Head of caudate nucleus (tissue), 42 donors: ENCODE data around the gene TRAF3.
"Not testable (repeated sequence)": the region's sequence is repeated elsewhere in the genome, so short reads cannot be mapped to it uniquely, and the experiment has no call there.

Source experiments
- DNase-seq, 42 donors: peaks; one replicate each; pipeline versions ENCODE4 v3.0.0 to v3.0.0-alpha.2; 2020 to 2021; ENCODE audit warnings: mixed read lengths in 7 of 42
- intact Hi-C: fragments of 100-400 bp; cut with DNase I; formaldehyde crosslinking; loops from one replicate; pipeline ENCODE4 v1.15.0; 2022

The TRAF3 gene

DNA sequence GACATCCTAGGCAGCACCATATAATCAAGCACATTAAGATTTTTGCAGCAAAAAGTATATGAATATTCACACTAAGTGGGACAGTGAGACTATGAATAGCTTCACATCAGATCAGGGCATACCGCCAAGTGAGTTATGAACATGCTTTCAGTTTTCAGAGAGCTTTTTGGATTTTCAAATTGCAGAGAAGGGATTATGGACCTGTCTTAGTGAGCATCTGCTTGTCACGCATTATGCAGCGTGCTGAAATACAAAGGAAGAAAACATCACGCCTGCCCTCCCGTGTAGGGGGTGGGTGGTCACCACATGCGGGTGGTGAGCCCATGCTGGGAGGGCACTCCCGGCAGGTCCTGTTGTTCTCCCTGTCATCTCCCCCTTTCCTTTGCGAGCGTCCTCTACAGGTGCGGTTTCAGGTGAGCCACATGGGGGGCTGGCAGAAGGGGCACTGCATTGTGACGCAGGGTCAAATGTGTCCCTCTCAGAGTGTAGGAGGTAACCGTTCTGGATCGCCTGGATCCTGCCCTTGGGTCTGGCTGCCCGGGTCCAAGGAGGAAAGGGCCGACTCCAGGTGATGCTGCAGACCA, 42.6 kb downstream of the TRAF3 start:
- DNase-seq, result no peak

DNA sequence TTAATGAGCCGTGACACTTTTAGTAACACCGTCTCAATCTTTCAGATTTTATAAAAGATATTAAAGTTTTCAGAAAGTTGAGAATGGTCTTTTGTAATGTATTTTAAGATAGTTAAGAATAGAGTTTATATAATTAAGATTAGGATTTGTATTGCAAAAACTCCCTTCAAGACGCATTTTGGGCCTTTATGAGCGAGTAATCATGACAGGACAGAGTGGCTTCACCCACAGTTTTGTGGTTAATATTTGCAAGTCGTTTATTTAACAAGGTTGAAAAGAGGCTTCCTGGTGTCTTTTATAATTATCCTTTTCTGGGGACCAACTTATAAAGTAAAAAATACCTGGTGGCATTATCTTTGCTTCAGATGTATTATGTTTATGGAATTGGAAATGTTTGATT, 44.0 kb downstream of the TRAF3 start:
- no peak for DNase-seq

More for the DNA sequence above, 42.6 kb downstream of the TRAF3 start:
- intact Hi-C loops, result no loop called here

DNA sequence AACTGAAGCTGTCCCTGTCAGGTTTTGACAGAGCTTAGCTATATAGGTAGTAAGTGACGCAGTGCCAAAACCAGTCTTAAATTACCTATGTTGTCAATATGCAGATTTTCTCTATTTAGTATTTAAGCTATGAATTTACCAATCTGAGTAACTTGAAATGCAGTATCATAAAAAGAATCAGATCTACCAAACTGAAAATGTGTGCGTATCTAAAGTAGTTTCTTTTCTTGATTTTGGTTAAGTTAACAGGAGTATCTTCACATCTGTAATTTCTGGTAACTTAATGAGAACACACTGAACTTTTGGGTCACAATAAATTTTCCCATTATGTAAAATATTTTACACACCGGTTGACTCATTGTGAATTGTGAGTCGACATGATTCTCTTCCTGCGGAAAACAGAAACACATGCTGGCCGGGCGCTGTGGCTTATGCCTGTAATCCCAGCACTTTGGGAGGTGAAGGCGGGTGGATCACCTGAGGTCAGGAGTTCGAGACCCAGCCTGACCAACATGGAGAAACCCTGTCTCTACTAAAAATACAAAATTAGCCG, 45.1 kb downstream of the TRAF3 start:
- intact Hi-C loops, result no loop called here
- no peak for DNase-seq

More for the DNA sequence above, 44.0 kb downstream of the TRAF3 start:
- intact Hi-C loops, result no loop called here

DNA sequence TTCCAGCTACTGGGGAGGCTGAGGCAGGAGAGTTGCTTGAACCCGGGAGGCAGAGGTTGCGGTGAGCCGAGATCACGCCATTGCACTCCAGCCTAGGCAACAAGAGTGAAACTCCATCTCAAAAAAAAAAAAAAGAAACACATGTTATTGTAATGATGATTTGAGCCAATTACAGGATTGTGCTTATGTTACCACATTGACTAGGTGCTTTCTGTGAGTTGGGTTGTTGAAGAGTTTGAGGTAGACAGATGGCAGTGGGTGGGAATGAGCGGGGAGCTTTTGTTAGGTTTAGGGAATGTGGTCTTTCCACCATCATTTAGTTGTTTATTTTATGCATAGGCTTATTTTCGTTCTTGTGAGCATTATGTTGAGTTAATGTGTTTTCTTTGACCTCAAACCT, 45.6 kb downstream of the TRAF3 start:
- intact Hi-C loops, DNase-seq: not testable (repeated sequence)

DNA sequence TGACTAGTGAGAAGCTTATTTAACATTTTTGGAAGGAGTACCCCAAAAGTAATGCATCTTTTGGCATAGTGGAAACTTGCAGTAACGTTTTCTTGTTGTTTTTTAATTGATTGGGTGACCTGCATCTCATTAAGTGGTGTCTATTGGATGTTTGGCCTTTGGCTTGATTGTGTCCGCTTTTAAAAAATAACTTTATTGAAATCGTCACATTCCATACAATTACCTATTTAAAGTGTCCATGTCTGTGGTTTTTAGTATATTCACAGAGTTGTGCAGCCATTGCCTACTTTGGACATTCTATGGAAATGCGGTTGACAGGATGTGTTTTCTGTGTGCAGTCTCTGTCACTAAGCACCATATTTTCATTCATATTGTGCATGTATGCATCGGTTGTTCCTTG, 46.3 kb downstream of the TRAF3 start:
- DNase-seq, result no peak
- intact Hi-C loops, result no loop called here

DNA sequence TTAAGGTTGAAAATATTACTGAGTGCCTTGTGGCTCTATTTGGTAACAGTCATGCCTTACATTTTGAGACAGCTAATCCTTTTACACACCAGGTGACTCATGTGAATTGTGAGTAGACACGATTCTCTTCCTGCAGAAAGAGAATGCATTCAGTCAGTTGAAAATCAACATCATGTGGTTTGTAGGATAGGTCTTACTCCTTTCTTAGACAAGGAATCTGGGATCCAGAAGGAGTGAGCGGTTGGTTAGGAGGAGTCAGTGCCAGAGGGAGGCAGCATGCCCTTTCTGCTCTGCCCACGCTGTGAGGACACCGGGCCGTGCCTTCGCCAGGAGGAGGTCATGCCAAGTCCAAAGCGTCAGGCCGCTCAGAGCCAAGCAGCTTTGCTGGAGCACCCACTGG, 47.6 kb downstream of the TRAF3 start:
- intact Hi-C loops, result no loop called here

DNA sequence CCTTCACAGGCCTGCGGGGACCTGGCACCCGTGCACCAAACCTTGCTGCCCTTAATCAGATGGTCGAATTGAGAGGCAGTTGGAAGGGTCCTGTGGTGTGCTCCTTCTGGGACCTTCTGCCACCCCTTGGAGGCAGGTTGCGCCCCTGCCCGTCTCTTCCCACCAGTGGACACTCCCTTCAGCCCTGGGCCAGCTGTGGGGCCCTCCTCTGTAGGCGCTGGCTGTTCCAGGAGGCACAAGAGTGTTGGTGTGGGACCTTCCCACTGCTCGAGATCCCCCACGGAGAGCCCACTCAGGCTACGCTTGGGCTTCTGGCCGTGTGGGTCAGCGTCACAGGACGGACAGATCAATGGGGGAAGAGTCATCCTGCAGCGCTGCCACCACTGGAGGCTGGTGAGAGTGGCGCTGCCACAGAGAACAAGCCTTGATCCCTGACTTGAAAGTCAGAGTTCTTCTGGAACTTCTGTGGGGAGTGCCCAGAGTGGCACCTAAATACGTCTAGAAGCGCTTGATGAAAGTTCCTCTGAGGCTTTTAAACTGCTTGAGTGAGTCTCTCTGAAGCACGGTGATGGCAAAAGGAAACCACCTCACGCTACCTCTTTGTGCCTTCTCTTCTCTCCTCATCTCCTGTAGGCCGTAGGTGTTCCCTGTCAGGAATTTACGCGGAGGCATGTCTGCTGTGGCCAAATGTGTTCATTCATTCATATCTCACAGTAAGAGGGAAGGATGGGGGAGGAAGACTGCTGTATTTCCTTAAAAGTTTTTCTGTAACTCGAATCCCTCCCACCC, 48.3 kb downstream of the TRAF3 start:
- intact Hi-C loops, result no loop called here
- DNase-seq, result peak in 21 of 42 donors; percentile 17 to 72 (median 41)

More for the DNA sequence above, 47.6 kb downstream of the TRAF3 start:
- DNase-seq, result peak in 28 of 42 donors; percentile 13 to 74 (median 38)

DNA sequence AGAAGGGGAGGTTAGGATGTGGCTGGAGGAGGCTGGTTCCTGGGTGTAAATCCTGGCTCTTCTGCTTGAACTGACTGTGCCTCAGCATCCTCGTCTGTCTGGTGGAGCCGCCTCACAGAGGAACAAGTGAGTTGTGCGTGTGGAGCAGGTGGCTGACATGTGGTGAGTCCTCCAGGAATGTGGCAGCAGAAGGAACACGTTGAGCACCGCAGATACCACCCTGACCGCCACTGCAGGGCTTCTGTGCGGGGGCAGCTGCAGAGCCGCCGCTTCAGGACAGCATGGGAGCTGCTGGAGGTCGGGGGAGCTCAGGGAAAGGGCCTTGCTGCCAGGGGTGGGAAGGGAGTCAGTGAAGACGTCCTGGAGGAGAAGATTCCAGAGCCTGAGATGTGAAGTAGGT, 48.9 kb downstream of the TRAF3 start:
- intact Hi-C loops, result no loop called here
- DNase-seq, result peak in 1 of 42 donors; percentile 9

DNA sequence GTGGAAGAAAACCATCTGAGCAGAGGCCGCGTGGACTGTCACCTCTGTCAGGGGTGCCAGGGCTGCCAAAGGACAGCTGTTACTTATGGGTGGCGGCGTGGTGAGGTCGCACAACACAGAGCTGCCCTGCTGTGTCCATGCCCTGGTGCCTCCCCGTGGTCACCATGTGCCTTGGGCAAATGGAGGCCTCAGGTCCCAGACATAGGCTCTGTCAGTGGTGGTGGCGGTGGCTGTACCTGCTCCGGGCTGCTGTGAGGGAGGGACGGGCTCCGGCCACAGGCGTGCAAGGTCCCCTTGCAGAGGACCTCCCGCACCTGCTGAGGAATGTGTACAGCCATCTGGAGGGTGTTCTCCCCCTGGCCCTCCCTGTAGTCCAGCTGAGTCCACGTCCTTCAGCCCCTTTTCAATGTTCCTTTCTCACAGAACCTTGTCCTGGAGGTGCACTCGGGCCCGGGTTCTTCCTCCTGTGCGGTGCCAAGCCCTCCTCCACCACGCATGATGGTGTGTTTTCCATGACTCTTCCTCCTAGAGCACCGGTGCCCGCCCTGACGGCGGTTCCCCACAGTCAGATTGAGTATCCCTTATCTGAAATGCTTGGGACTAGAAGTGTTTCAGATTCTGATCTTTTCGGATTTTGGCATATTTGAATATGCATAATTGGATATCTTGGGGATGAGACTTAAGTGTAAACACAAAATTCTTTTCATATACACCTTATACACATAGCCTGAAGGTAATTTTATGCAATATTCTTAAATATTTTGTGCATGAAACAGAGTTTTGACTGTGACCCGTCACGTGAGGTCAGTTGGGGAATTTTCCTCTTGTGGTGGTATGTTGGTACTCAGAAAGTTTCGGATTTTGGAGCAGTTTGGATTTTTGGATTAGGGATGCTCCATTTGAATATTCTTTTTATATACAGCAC, 49.8 kb downstream of the TRAF3 start:
- intact Hi-C loops, result no loop called here
- DNase-seq, result no peak

DNA sequence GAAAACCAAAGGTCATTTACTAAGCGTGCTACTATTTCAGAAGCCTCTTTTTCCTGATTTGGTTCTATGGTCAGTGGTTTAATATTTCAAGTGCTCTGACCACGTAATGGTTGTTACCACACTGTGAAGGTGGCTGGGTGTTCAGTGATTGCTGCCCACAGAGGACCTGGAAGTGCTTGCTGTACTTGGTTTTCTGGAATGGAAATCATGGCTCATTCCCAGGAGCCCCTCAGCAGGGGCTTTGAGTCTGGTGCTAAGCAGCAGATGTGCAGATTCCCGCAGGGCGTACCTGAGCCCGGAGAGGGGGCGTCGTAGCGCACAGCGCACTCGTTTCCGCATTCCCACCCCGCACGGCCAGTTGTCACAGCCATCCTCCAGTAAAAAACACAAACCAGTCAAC, 50.5 kb downstream of the TRAF3 start:
- intact Hi-C loops, result no loop called here

DNA sequence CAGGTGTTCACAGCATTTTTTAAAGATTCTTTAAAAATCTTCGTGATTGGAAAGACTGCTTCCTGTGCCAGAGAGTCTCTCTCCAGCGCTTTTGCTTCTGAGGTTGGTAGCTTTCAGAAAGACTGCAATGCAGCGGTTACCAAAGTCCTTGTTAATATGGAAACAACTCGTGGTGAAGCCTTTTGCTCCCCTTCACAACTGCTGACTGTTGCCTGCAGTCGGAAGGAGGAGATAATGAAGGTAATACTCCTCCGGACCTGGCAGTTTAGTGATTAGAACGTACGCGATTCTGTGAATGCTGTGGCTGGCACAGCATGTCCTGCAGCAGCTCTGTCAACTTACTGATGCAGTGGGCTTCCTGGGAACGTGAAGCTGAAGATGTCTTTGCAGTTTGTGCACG, 50.9 kb downstream of the TRAF3 start:
- intact Hi-C loops, result no loop called here
- DNase-seq, result no peak

More for the DNA sequence above, 50.5 kb downstream of the TRAF3 start:
- DNase-seq, result peak in 1 of 42 donors; percentile 16

DNA sequence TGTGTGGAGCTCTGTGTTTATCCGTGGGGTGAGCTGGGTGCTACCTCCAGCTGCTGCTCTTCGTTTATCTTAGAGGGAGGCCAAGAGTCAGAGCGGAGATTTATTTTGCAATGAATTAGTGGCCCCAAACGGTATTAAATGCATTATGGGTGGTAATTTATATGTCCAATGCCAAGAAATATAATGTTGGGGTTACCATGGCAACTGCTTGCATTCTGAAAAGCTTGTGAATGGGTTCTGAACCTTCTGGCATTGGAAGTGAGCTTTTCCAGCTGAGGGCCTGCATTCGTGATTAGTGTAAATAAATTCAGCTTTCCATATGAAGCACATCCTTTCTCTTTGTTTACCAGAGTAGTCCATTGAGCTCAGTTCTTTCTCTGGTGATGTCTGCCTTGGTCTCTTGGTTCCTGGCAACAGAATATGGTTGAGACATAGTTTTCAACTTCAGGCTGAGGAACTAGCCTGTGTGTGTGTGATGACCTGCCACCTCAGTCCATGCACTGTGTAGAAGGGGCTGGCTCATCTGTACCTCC, 51.8 kb downstream of the TRAF3 start:
- intact Hi-C loops, result no loop called here
- DNase-seq, result no peak

DNA sequence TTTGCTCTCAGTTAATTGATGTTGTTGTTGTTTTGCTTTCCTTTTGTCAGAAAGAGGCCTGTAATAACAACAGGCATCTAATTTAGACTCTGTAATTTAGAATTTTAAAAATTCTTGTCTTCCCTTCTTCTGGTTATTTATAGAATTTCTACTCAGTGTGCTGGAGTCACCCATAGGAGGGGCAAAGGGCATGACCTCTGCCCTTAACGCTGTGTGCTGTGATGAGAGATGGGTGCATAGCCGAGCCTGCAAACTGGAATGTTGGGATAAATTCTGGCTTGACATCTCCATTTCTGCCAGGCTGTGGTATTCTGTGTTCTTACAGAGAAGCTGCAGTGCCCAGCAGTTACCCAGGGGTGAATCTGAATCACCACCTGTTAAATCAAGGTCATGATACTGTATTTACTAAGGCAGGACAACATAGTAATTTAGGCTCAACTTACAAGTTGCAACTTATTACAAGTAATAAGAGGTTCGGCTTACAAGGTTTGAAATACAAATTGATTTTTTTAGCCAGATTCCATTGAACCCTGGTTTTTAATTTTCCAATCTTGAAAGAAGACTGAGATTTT, 53.3 kb downstream of the TRAF3 start:
- intact Hi-C loops, result no loop called here
- no peak for DNase-seq

DNA sequence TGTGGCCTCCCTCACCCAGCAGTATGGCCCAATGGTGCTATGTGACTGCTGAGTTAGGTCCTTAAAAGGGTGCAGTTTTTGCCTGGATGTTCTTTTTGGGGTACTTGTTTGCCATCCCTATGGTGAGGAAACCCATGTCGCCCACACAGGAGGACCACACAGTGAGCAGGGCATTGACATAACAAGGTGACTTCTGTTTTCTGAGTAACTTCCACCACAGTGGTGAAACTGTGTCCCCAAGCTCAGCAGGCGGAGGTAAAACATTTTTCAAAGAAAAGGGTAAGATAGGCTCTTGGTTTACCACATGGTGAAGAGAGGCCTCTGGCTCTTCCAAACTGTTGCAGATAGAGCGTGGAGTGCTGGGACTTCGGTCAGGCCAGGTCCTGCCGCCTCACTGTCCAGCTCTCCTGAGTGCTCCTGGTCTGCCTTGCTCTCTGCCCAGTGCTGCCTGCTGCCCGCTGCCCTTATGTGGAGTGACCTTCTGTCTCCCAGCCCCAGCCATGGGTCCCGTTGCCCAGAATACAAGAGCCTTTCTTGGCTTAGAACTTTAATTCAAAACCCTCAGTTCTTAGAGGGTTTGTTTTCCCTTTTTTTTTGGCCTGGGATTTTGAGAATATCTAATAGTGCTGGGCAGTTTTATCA, 54.0 kb downstream of the TRAF3 start:
- peak in 7 of 42 donors; percentile 17 to 42 (median 30) for DNase-seq
- intact Hi-C loops, result no loop called here

DNA sequence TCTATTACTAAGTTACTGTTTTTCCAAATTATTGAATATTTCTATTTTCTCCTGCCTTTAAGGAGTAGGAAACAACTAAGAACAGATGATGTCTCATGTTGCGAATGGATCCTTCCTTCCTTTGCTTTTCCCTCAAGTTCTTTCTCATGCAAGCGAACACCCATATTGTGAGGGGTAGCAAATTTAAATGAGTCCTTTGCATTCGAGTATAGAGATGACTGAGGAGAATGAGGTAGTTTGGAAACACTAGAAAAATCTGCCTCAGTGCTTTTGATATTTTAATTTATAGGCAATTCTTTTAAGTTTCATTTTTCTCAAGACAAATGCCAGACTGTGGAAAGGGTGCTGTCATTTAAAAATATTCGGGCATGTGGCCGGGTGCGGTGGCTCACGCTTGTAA, 56.1 kb downstream of the TRAF3 start:
- intact Hi-C loops, result no loop called here
- DNase-seq, result no peak

DNA sequence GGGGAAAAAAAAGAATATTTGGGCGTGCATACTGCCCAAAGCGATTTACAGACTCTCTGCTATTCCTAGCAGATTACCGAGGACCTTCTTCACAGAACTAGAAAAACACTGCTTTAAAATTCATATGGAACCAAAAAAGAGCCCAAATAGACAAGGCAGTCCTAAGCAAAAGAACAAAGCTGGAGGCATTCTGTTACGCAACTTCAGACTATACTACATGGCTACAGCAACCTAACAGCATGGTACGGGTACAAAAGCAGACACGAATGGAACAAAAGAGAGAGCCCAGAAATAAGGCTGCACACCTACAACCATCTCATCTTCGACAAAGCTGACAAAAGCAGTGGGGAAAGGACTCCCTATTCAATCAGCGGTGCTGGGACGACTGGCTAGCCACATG, 56.7 kb downstream of the TRAF3 start:
- intact Hi-C loops, result no loop called here
- no peak for DNase-seq

DNA sequence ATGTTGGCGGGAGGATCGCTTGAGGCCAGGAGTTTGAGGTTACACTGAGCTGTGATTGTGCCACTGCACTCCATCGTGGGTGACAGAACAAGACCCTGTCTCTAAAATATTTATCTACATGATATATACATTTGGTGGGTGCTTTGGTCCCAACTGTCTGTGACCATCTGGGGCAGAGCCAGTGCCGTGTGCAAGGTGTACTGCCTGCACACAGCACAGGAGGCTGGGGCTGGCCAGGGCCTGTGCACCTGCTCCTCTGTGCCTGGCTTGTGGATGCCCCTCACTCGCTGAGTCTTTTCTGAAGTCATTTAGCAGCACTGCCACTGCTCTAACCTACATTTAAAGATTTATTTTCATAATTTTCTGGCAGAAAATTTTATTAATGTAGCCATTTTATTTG, 58.7 kb downstream of the TRAF3 start:
- intact Hi-C loops, result no loop called here
- DNase-seq, result no peak

DNA sequence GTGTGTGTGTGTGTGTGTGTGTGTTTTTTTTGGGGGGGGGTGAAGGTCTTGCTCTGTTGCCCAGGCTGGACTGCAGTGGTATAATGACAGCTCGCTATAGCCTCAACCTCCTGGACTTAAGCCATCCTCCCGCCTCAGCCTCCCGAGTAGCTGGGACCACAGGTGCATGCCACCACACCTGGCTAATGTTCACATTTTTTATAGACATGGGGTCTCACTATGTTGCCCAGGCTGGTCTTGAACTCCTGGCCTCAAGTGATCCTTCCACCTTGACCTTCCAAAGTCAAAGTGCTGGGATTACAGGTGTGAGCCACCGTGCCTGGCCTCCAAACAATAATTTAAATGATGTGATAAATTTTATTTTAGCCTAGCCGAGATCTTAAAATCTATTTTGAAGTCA, 59.9 kb downstream of the TRAF3 start:
- DNase-seq, intact Hi-C loops: not testable (repeated sequence)
